Trophoblast cell (in vitro differentiated cells and primary cell): ENCODE data around the gene EML1.

ENCODE experiments used
- DNase-seq, 2 donors: peaks; one replicate each; pipeline ENCODE4 v3.0.0-alpha.2; 2016
- H2AFZ ChIP-seq: 2 replicates; pipeline ENCODE4 v1.6.1; 2013; ENCODE audit warnings: low read length, moderate library complexity, mild to moderate bottlenecking; ENCODE audit not compliant: insufficient read depth, poor library complexity
- H2AK5ac ChIP-seq: 2 replicates; pipeline ENCODE4 v1.6.1; 2013; ENCODE audit warnings: mild to moderate bottlenecking, low read length
- H2BK120ac ChIP-seq: 2 replicates; pipeline ENCODE4 v1.6.1; 2013; ENCODE audit warnings: low read length, mild to moderate bottlenecking, moderate library complexity; ENCODE audit not compliant: insufficient read depth, poor library complexity
- H2BK12ac ChIP-seq: 2 replicates; pipeline ENCODE4 v1.6.1; 2013; ENCODE audit warnings: mild to moderate bottlenecking, low read length, moderate library complexity
- H2BK5ac ChIP-seq: 2 replicates; pipeline ENCODE4 v1.6.1; 2013; ENCODE audit warnings: low read length, low read depth, moderate library complexity, mild to moderate bottlenecking; ENCODE audit not compliant: poor library complexity
- H3K14ac ChIP-seq: 2 replicates; pipeline ENCODE4 v1.6.1; 2013; ENCODE audit warnings: mild to moderate bottlenecking, low read length
- H3K18ac ChIP-seq: 2 replicates; pipeline ENCODE4 v1.6.1; 2013; ENCODE audit warnings: mild to moderate bottlenecking, low read length
- H3K23ac ChIP-seq: 2 replicates; pipeline ENCODE4 v1.6.1; 2013; ENCODE audit warnings: low read length
- H3K27ac ChIP-seq: 2 replicates; pipeline ENCODE4 v1.5.1; 2013; ENCODE audit warnings: low read depth, mild to moderate bottlenecking, inconsistent platforms, low read length, moderate library complexity
- H3K27me3 ChIP-seq: 2 replicates; pipeline ENCODE4 v1.6.1; 2013; ENCODE audit warnings: inconsistent platforms, mild to moderate bottlenecking, low read length, moderate library complexity; ENCODE audit not compliant: insufficient read depth
- H3K36me3 ChIP-seq, 2 experiments: 1 replicate in 1 of 2; 2 replicates in 1 of 2; pipeline ENCODE4 v1.6.1; 2013; ENCODE audit warnings: low read length in 2 of 2, mild to moderate bottlenecking in 2 of 2, moderate library complexity in 1 of 2; ENCODE audit not compliant: insufficient read depth in 2 of 2, control insufficient read depth in 1 of 2
- H3K4ac ChIP-seq: 2 replicates; pipeline ENCODE4 v1.6.1; 2013; ENCODE audit warnings: low read depth, mild to moderate bottlenecking, low read length, moderate library complexity
- H3K4me1 ChIP-seq, 2 experiments: 1 replicate in 1 of 2; 2 replicates in 1 of 2; pipeline ENCODE4 v1.6.1; 2013; ENCODE audit warnings: low read length in 2 of 2, mild to moderate bottlenecking in 2 of 2, moderate library complexity in 1 of 2; ENCODE audit not compliant: insufficient read depth in 2 of 2, control insufficient read depth in 1 of 2
- H3K4me2 ChIP-seq: 2 replicates; pipeline ENCODE4 v1.6.1; 2013; ENCODE audit warnings: inconsistent platforms, mild to moderate bottlenecking, low read length, moderate library complexity
- H3K4me3 ChIP-seq: 2 replicates; pipeline ENCODE4 v1.5.1; 2013; ENCODE audit warnings: mild to moderate bottlenecking, low read depth, low read length, inconsistent platforms
- H3K79me1 ChIP-seq: one replicate; pipeline ENCODE4 v1.6.1; 2013; ENCODE audit warnings: low read length
- H3K79me2 ChIP-seq: 2 replicates; pipeline ENCODE4 v1.6.1; 2013; ENCODE audit warnings: low read length, mild to moderate bottlenecking; ENCODE audit not compliant: control insufficient read depth, insufficient read depth, poor library complexity
- H3K9ac ChIP-seq: 2 replicates; pipeline ENCODE4 v1.6.1; 2013; ENCODE audit warnings: mild to moderate bottlenecking, low read length
- H3K9me3 ChIP-seq: 2 replicates; pipeline ENCODE4 v1.6.1; 2013; ENCODE audit warnings: low read depth, mild to moderate bottlenecking, control low read depth, inconsistent platforms, low read length; ENCODE audit not compliant: insufficient read depth
- H4K12ac ChIP-seq: 2 replicates; pipeline ENCODE4 v1.6.1; 2013; ENCODE audit warnings: low read depth, mild to moderate bottlenecking, low read length, moderate library complexity
- H4K8ac ChIP-seq: 2 replicates; pipeline ENCODE4 v1.6.1; 2013; ENCODE audit warnings: low read depth, mild to moderate bottlenecking, low read length, moderate library complexity
- H4K91ac ChIP-seq: one replicate; pipeline ENCODE4 v1.6.1; 2013; ENCODE audit warnings: low read depth, mild to moderate bottlenecking, low read length, moderate library complexity
- WGBS: extraction: QIAGEN DNeasy Blood & Tissue Kit; methylation state at CpG from one replicate; pipeline ENCODE4 v1.1.7; 2013; ENCODE audit warnings: missing lambda C conversion rate; ENCODE audit not compliant: insufficient read length, insufficient coverage; ENCODE audit errors: extremely low coverage; 5-methylcytosine and 5-hydroxymethylcytosine counted together

Gene EML1

GRCh38 chr14:99763527-99764221 is 29.5 kb upstream of the EML1 start:
- H3K4ac ChIP-seq, result no peak overlapping the region
- H3K4me3 ChIP-seq, result no peak overlapping the region
- no peak overlapping the region for H2AK5ac ChIP-seq
- H3K36me3 ChIP-seq, result no peaks in the 10 kb centered on the region
- no peak overlapping the region for H3K9ac ChIP-seq
- no peak overlapping the region for H2AFZ ChIP-seq
- no peak overlapping the region for H3K14ac ChIP-seq
- H3K79me1 ChIP-seq, result no peaks in the 10 kb centered on the region
- WGBS, result no CpG with 5 or more reads among the region's 13 CpGs
- H3K9me3 ChIP-seq, result no peaks in the 10 kb centered on the region
- H3K27ac ChIP-seq, result no peak overlapping the region
- H2BK12ac ChIP-seq, result no peak overlapping the region
- H3K4me2 ChIP-seq, result no peak overlapping the region
- H3K79me2 ChIP-seq, result no peaks in the 10 kb centered on the region
- no peak overlapping the region for H4K8ac ChIP-seq
- H3K4me1 ChIP-seq, result no peaks in the 10 kb centered on the region
- no peak overlapping the region for H4K12ac ChIP-seq
- no peak overlapping the region for H4K91ac ChIP-seq
- DNase-seq, result no peak
- H2BK5ac ChIP-seq, result no peak overlapping the region
- no peak overlapping the region for H3K23ac ChIP-seq
- no peaks in the 10 kb centered on the region for H3K27me3 ChIP-seq
- no peak overlapping the region for H3K18ac ChIP-seq
- no peak overlapping the region for H2BK120ac ChIP-seq

DNA sequence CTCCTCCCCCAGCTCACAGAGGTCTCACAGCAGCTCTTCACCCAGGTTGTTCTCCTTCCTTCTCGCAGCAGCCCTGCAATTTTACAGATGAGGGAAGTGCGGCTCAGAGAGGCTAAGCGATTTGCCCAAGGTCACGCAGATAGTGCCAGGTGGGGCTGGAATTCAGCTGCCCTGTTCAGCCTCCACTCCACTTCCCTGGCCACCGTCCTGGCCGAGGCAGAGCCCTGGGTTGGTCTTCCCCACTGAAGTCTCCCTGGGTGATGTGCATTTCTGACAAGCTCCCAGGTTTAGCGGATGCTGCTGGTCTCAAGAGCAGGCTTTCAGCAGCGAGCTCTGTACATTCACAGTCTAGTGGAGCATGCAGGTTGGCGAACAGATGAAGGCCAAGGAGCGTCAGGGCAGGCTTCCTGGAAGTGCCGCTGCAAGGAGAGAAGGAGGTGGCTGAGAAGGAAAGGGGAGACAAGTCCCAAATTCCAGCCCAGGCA is 28.9 kb upstream of the EML1 start:
- Histone ChIP-seq H3K9ac (no peak overlapping the region), H2BK5ac (no peak overlapping the region), H3K9me3 (no peaks in the 10 kb centered on the region), H3K4ac (no peak overlapping the region), H3K4me1 (no peaks in the 10 kb centered on the region), H2AFZ (no peak overlapping the region), H3K27ac (no peak overlapping the region), H2AK5ac (no peak overlapping the region), H3K27me3 (no peaks in the 10 kb centered on the region), H4K12ac (no peak overlapping the region), H3K4me3 (no peak overlapping the region), H4K8ac (no peak overlapping the region), H3K36me3 (no peaks in the 10 kb centered on the region), H4K91ac (no peak overlapping the region), H2BK12ac (no peak overlapping the region), H3K23ac (no peak overlapping the region), H3K79me1 (no peaks in the 10 kb centered on the region), H3K79me2 (no peaks in the 10 kb centered on the region), H3K18ac (no peak overlapping the region), H2BK120ac (no peak overlapping the region), H3K4me2 (no peak overlapping the region), H3K14ac (no peak overlapping the region)
- no CpG with 5 or more reads among the region's 11 CpGs for WGBS
- no peak for DNase-seq

- WGBS, result no CpG with 5 or more reads among the region's 6 CpGs
- Histone ChIP-seq H3K9me3 (no peaks in the 10 kb centered on the region), H3K4me1 (peaks cover under 1 to 7% of the 10 kb centered on the region in 2 experiments), H4K8ac (no peak overlapping the region), H3K36me3 (no peaks in the 10 kb centered on the region), H3K23ac (no peak overlapping the region), H3K27me3 (no peaks in the 10 kb centered on the region), H3K18ac (no peak overlapping the region), H3K4me2 (no peak overlapping the region), H3K79me2 (no peaks in the 10 kb centered on the region), H2BK5ac (no peak overlapping the region), H2BK12ac (no peak overlapping the region), H2AFZ (no peak overlapping the region), H3K4ac (no peak overlapping the region), H3K9ac (no peak overlapping the region), H3K79me1 (no peaks in the 10 kb centered on the region), H3K4me3 (no peak overlapping the region), H4K91ac (no peak overlapping the region), H3K27ac (no peak overlapping the region), H2BK120ac (no peak overlapping the region), H4K12ac (no peak overlapping the region), H3K14ac (no peak overlapping the region), H2AK5ac (no peak overlapping the region)
- no peak for DNase-seq
Observed at GRCh38 chr14:99768381-99768780, 24.8 kb upstream of the EML1 start.

DNA sequence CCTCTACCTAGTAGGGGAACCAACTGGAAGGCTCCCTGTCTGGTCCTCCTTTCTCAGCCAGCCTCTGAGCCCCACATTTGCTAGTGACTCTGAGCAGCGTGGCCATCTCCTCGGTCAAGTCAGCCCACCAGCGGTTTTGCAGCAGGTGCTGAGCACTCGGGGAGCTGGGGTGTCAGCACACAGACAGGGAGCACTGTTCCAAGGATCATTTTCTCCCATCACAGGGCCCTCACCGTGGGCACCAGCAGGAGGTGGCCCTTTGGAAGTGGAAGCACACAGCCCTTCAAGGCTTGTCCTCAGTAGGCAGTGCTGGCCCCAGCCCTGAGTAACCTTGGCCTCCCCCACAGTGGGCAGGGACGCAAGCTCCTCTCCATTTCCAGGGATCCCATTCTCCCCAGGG is 24.1 kb upstream of the EML1 start:
- no peaks in the 10 kb centered on the region for H3K36me3 ChIP-seq
- no peaks in the 10 kb centered on the region for H3K79me1 ChIP-seq
- peaks cover 6 to 11% of the 10 kb centered on the region in 2 experiments for H3K4me1 ChIP-seq
- no peak overlapping the region for H4K8ac ChIP-seq
- no peak overlapping the region for H4K91ac ChIP-seq
- H2AFZ ChIP-seq, result no peak overlapping the region
- no peak overlapping the region for H2BK12ac ChIP-seq
- no peak overlapping the region for H3K18ac ChIP-seq
- DNase-seq, result no peak
- no peak overlapping the region for H2BK5ac ChIP-seq
- no peaks in the 10 kb centered on the region for H3K27me3 ChIP-seq
- no peak overlapping the region for H3K27ac ChIP-seq
- H2BK120ac ChIP-seq, result no peak overlapping the region
- no peak overlapping the region for H4K12ac ChIP-seq
- no peak overlapping the region for H3K4ac ChIP-seq
- no CpG with 5 or more reads among the region's 6 CpGs for WGBS
- H3K14ac ChIP-seq, result no peak overlapping the region
- H3K9ac ChIP-seq, result no peak overlapping the region
- H3K79me2 ChIP-seq, result no peaks in the 10 kb centered on the region
- H3K9me3 ChIP-seq, result no peaks in the 10 kb centered on the region
- H3K23ac ChIP-seq, result no peak overlapping the region
- no peak overlapping the region for H3K4me3 ChIP-seq
- H3K4me2 ChIP-seq, result no peak overlapping the region
- no peak overlapping the region for H2AK5ac ChIP-seq
